Measurements from ENCODE around the gene DHRS4.
"Not testable (repeated sequence)": the region's sequence is repeated elsewhere in the genome, so short reads cannot be mapped to it uniquely, and the experiment has no call there.

DHRS4 gene

GRCh38 chr14:23955811-23956210 lies 2.2 kb downstream of the DHRS4 start:
- not testable (repeated sequence) for H3K4me3 Mint-ChIP-seq, H3K36me3 Mint-ChIP-seq, H3K9me3 Mint-ChIP-seq, H3K27me3 Mint-ChIP-seq, H3K27ac Mint-ChIP-seq
- H3K4me1 Mint-ChIP-seq, result peaks cover 25% of the 10 kb centered on the region

GRCh38 chr14:23957913-23958569 lies 4.5 kb downstream of the DHRS4 start:
- not testable (repeated sequence) for H3K9me3 Mint-ChIP-seq, H3K27ac Mint-ChIP-seq, H3K4me3 Mint-ChIP-seq, H3K27me3 Mint-ChIP-seq, H3K4me1 Mint-ChIP-seq, H3K36me3 Mint-ChIP-seq

- not testable (repeated sequence) for H3K27ac Mint-ChIP-seq, H3K27me3 Mint-ChIP-seq, H3K4me1 Mint-ChIP-seq, H3K9me3 Mint-ChIP-seq, H3K4me3 Mint-ChIP-seq, H3K36me3 Mint-ChIP-seq
Measured at GRCh38 chr14:23960899-23961298, 7.3 kb downstream of the DHRS4 start.

- not testable (repeated sequence) for H3K9me3 Mint-ChIP-seq, H3K4me3 Mint-ChIP-seq, H3K4me1 Mint-ChIP-seq, H3K36me3 Mint-ChIP-seq, H3K27me3 Mint-ChIP-seq, H3K27ac Mint-ChIP-seq
Measured at GRCh38 chr14:23961704-23962103, 8.1 kb downstream of the DHRS4 start.

GRCh38 chr14:23969130-23969480 lies 15.5 kb downstream of the DHRS4 start:
- not testable (repeated sequence) for H3K9me3 Mint-ChIP-seq, H3K4me3 Mint-ChIP-seq, H3K27me3 Mint-ChIP-seq, H3K27ac Mint-ChIP-seq, H3K4me1 Mint-ChIP-seq, H3K36me3 Mint-ChIP-seq

GRCh38 chr14:23969481-23970282 lies 16.1 kb downstream of the DHRS4 start:
- peak overlapping the region; percentile 47 for H3K4me3 Mint-ChIP-seq
- not testable (repeated sequence) for H3K4me1 Mint-ChIP-seq

GRCh38 chr14:23970283-23970659 lies 16.7 kb downstream of the DHRS4 start:
- not testable (repeated sequence) for H3K4me1 Mint-ChIP-seq, H3K27ac Mint-ChIP-seq, H3K4me3 Mint-ChIP-seq, H3K9me3 Mint-ChIP-seq, H3K36me3 Mint-ChIP-seq, H3K27me3 Mint-ChIP-seq

More at GRCh38 chr14:23969481-23970282, 16.1 kb downstream of the DHRS4 start:
- not testable (repeated sequence) for H3K9me3 Mint-ChIP-seq, H3K27me3 Mint-ChIP-seq, H3K27ac Mint-ChIP-seq, H3K36me3 Mint-ChIP-seq

GRCh38 chr14:23973178-23973577 lies 19.6 kb downstream of the DHRS4 start:
- H3K9me3 Mint-ChIP-seq, H3K4me3 Mint-ChIP-seq, H3K27me3 Mint-ChIP-seq, H3K4me1 Mint-ChIP-seq, H3K36me3 Mint-ChIP-seq, H3K27ac Mint-ChIP-seq: not testable (repeated sequence)

GRCh38 chr14:23974041-23974440 lies 20.5 kb downstream of the DHRS4 start:
- not testable (repeated sequence) for H3K9me3 Mint-ChIP-seq, H3K36me3 Mint-ChIP-seq, H3K4me1 Mint-ChIP-seq, H3K27me3 Mint-ChIP-seq, H3K4me3 Mint-ChIP-seq, H3K27ac Mint-ChIP-seq

- not testable (repeated sequence) for H3K4me1 Mint-ChIP-seq, H3K4me3 Mint-ChIP-seq, H3K9me3 Mint-ChIP-seq, H3K27ac Mint-ChIP-seq, H3K36me3 Mint-ChIP-seq, H3K27me3 Mint-ChIP-seq
Measured at GRCh38 chr14:23977208-23977607, 23.6 kb downstream of the DHRS4 start.

- H3K27ac Mint-ChIP-seq, result not testable (repeated sequence)
Measured at GRCh38 chr14:23981951-23982813, 28.6 kb downstream of the DHRS4 start.

GRCh38 chr14:23984891-23985602 lies 31.5 kb downstream of the DHRS4 start:
- Mint-ChIP-seq H3K36me3 (peaks cover 5% of the 10 kb centered on the region), H3K4me3 (no peak overlapping the region), H3K27me3 (no peaks in the 10 kb centered on the region), H3K27ac (no peak overlapping the region), H3K9me3 (no peaks in the 10 kb centered on the region), H3K4me1 (peaks cover 26% of the 10 kb centered on the region)

More at GRCh38 chr14:23981951-23982813, 28.6 kb downstream of the DHRS4 start:
- H3K4me1 Mint-ChIP-seq, H3K9me3 Mint-ChIP-seq, H3K4me3 Mint-ChIP-seq, H3K36me3 Mint-ChIP-seq, H3K27me3 Mint-ChIP-seq: not testable (repeated sequence)

- not testable (repeated sequence) for H3K36me3 Mint-ChIP-seq, H3K27ac Mint-ChIP-seq, H3K27me3 Mint-ChIP-seq, H3K9me3 Mint-ChIP-seq
- H3K4me1 Mint-ChIP-seq, result peaks cover 26% of the 10 kb centered on the region
- peak overlapping the region; percentile 82 for H3K4me3 Mint-ChIP-seq
Measured at GRCh38 chr14:23988223-23988606, 34.6 kb downstream of the DHRS4 start.

GRCh38 chr14:23988607-23989363 lies 35.2 kb downstream of the DHRS4 start, which contains the start of gene DHRS4L2:
Gene DHRS4L2, plus strand, starts transcription at chr14:23988929. Its CDS starts 19 bp downstream, at chr14:23988948.
- Mint-ChIP-seq H3K27ac (peak within 1 kb of the TSS; percentile 82), H3K4me3 (peak within 1 kb of the TSS; percentile 82), H3K4me1 (peaks cover 26% of the 10 kb centered on the region)
- not testable (repeated sequence) for H3K9me3 Mint-ChIP-seq, H3K27me3 Mint-ChIP-seq, H3K36me3 Mint-ChIP-seq

Data from activated naive CD4-positive, alpha-beta T cell treated with anti-CD3 and anti-CD28 coated beads, Interleukin-2, amount 50 U/mL, for 24 hours (primary cell).